WTC11 (cell line): Measurements from ENCODE around the gene MAGI2. TPM values are rescaled to one million over a fixed set of nuclear protein-coding genes. Genes with fewer than 3 reads are reported as not detected.

Experiments
- ATAC-seq: fragments of 200-7000 bp; cut with Tn5 transposase; 2 replicates; pipeline ENCODE4 v1.10.0; 2021; ENCODE audit warnings: mild to moderate bottlenecking, moderate library complexity
- CTCF ChIA-PET: fragments of 300-600 bp; sonication (Branson Sonifier 250); formaldehyde crosslinking; loops from one replicate; lab custom pipeline; 2021; ENCODE audit warnings: antibody characterized with exemption; lab: Charles Lee
- POLR2A ChIA-PET: fragments of 350-600 bp; sonication (Branson Sonifier 250); formaldehyde crosslinking; loops from one replicate; lab custom pipeline; 2021; ENCODE audit warnings: antibody characterized with exemption; lab: Charles Lee
- DNase-seq: peaks from one replicate; pipeline ENCODE4 v3.0.0; 2021; ENCODE audit warnings: low spot score
- H3K27ac Mint-ChIP-seq: 2 replicates; pipeline ENCODE4 v1.8.0; 2021; ENCODE audit warnings: mixed read lengths
- H3K27me3 Mint-ChIP-seq: 2 replicates; pipeline ENCODE4 v1.8.0; 2021; ENCODE audit warnings: low read depth, mild to moderate bottlenecking, moderate library complexity, mixed read lengths
- H3K36me3 Mint-ChIP-seq: 2 replicates; pipeline ENCODE4 v1.8.0; 2021; ENCODE audit warnings: mixed read lengths
- H3K4me1 Mint-ChIP-seq: 2 replicates; pipeline ENCODE4 v1.8.0; 2022; ENCODE audit warnings: mixed read lengths
- H3K4me3 Mint-ChIP-seq: 2 replicates; pipeline ENCODE4 v1.8.0; 2021; ENCODE audit warnings: mild to moderate bottlenecking, moderate library complexity, mixed read lengths
- H3K9me3 Mint-ChIP-seq: 2 replicates; pipeline ENCODE4 v1.8.0; 2021; ENCODE audit warnings: mixed read lengths
- ELF4 ChIP-seq: sonication (generic); formaldehyde crosslinking; IDR thresholded peaks from 2 replicates; pipeline ENCODE4 v1.8.1; 2022; ENCODE audit warnings: low read depth, mild to moderate bottlenecking, moderate library complexity, missing genetic modification reagents
- ERG ChIP-seq: fragments of 250-450 bp; sonication (Bioruptor Pico); IDR thresholded peaks from 2 replicates; pipeline ENCODE4 v1.8.0; 2021; ENCODE audit warnings: mild to moderate bottlenecking
- FOXP1 ChIP-seq: sonication (generic); formaldehyde crosslinking; IDR thresholded peaks from 2 replicates; pipeline ENCODE4 v1.8.0; 2022; ENCODE audit warnings: missing genetic modification reagents, mild to moderate bottlenecking, moderate library complexity, borderline replicate concordance
- FOXP4 ChIP-seq: sonication (generic); formaldehyde crosslinking; IDR thresholded peaks from 2 replicates; pipeline ENCODE4 v1.8.0; 2022; ENCODE audit warnings: mild to moderate bottlenecking, missing genetic modification reagents
- IRF2 ChIP-seq: sonication (generic); formaldehyde crosslinking; IDR thresholded peaks from 2 replicates; pipeline ENCODE4 v1.8.0; 2022; ENCODE audit warnings: low read depth, missing genetic modification reagents, borderline replicate concordance
- JAZF1 ChIP-seq: fragments of 250-450 bp; sonication (Bioruptor Pico); IDR thresholded peaks from 2 replicates; pipeline ENCODE4 v1.9.0; 2021; ENCODE audit warnings: moderate library complexity, mild to moderate bottlenecking, inconsistent platforms
- MLX ChIP-seq: sonication (generic); formaldehyde crosslinking; IDR thresholded peaks from 2 replicates; pipeline ENCODE4 v1.8.1; 2023; ENCODE audit warnings: mild to moderate bottlenecking, missing genetic modification reagents, moderate library complexity
- NR2C2 ChIP-seq: sonication (generic); formaldehyde crosslinking; IDR thresholded peaks from 2 replicates; pipeline ENCODE4 v1.8.0; 2022; ENCODE audit warnings: mild to moderate bottlenecking, missing genetic modification reagents
- NR3C1 ChIP-seq: sonication (generic); formaldehyde crosslinking; conservative IDR thresholded peaks from 2 replicates; pipeline ENCODE4 v1.8.1; 2023; ENCODE audit warnings: low read depth, mild to moderate bottlenecking, missing genetic modification reagents
- PREB ChIP-seq: sonication (generic); formaldehyde crosslinking; IDR thresholded peaks from 2 replicates; pipeline ENCODE4 v1.8.1; 2022; ENCODE audit warnings: mild to moderate bottlenecking, missing genetic modification reagents, moderate library complexity, borderline replicate concordance
- SMAD3 ChIP-seq: sonication (generic); formaldehyde crosslinking; IDR thresholded peaks from 2 replicates; pipeline ENCODE4 v1.8.0; 2022; ENCODE audit warnings: missing genetic modification reagents, mild to moderate bottlenecking, borderline replicate concordance
- SP1 ChIP-seq: sonication (generic); formaldehyde crosslinking; conservative IDR thresholded peaks from 2 replicates; pipeline ENCODE4 v1.8.1; 2022; ENCODE audit warnings: missing genetic modification reagents
- TEAD1 ChIP-seq: sonication (generic); formaldehyde crosslinking; IDR thresholded peaks from 2 replicates; pipeline ENCODE4 v1.8.0; 2022; ENCODE audit warnings: mild to moderate bottlenecking, missing genetic modification reagents
- ZBTB43 ChIP-seq: sonication (generic); formaldehyde crosslinking; IDR thresholded peaks from 2 replicates; pipeline ENCODE4 v1.8.1; 2023; ENCODE audit warnings: mild to moderate bottlenecking, missing genetic modification reagents
- ZNF219 ChIP-seq: sonication (generic); formaldehyde crosslinking; IDR thresholded peaks from 2 replicates; pipeline ENCODE4 v1.8.0; 2023; ENCODE audit warnings: missing genetic modification reagents, mild to moderate bottlenecking, borderline replicate concordance
- ZNF232 ChIP-seq: sonication (generic); formaldehyde crosslinking; IDR thresholded peaks from 2 replicates; pipeline ENCODE4 v1.8.0; 2022; ENCODE audit warnings: mild to moderate bottlenecking, missing genetic modification reagents
- ZNF396 ChIP-seq: fragments of 250-450 bp; sonication (Bioruptor Pico); IDR thresholded peaks from 2 replicates; pipeline ENCODE4 v1.8.0; 2021; ENCODE audit warnings: mild to moderate bottlenecking, moderate library complexity, borderline replicate concordance
- ZNF532 ChIP-seq: fragments of 250-450 bp; sonication (Bioruptor Pico); IDR thresholded peaks from 2 replicates; pipeline ENCODE4 v1.9.0; 2021; ENCODE audit warnings: mild to moderate bottlenecking, borderline replicate concordance
- total RNA-seq: library from RNA; stranded (reverse); gene quantifications from 3 replicates; pipeline ENCODE4 v1.2.3, GENCODE V29; 2021
- TF ChIP-seq, protein P1 (sequence below): sonication (generic); formaldehyde crosslinking; IDR thresholded peaks from 2 replicates; pipeline ENCODE4 v1.8.0; 2023; ENCODE audit warnings: missing genetic modification reagents
- TF ChIP-seq, protein P2 (sequence below): sonication (generic); formaldehyde crosslinking; IDR thresholded peaks from 2 replicates; pipeline ENCODE4 v1.8.1; 2023; ENCODE audit warnings: mild to moderate bottlenecking, missing genetic modification reagents, moderate library complexity

The MAGI2 gene
- total RNA-seq, 1 experiment from 2014 or later, result 26.6 TPM

- no peak for TF ChIP-seq ZNF232 (CRISPR knock-in tag)
- TF ChIP-seq, protein P1, sequence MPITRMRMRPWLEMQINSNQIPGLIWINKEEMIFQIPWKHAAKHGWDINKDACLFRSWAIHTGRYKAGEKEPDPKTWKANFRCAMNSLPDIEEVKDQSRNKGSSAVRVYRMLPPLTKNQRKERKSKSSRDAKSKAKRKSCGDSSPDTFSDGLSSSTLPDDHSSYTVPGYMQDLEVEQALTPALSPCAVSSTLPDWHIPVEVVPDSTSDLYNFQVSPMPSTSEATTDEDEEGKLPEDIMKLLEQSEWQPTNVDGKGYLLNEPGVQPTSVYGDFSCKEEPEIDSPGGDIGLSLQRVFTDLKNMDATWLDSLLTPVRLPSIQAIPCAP (CRISPR knock-in tag), result no peak
- no peak for TF ChIP-seq ZNF532 (CRISPR knock-in tag)
- no peak for TF ChIP-seq MLX (CRISPR knock-in tag)
- TF ChIP-seq TEAD1 (CRISPR knock-in tag), result no peak
- TF ChIP-seq SP1 (CRISPR knock-in tag), result no peak
- TF ChIP-seq JAZF1 (CRISPR knock-in tag), result no peak
- TF ChIP-seq ZNF219, result no peak
- no peak for TF ChIP-seq ERG (CRISPR knock-in tag)
- no peak for TF ChIP-seq ZBTB43
- no peak for TF ChIP-seq IRF2 (CRISPR knock-in tag)
- no peak for TF ChIP-seq ELF4 (CRISPR knock-in tag)
- no peak for TF ChIP-seq NR3C1 (CRISPR knock-in tag)
- TF ChIP-seq NR2C2 (CRISPR knock-in tag), result no peak
- TF ChIP-seq, protein P2, sequence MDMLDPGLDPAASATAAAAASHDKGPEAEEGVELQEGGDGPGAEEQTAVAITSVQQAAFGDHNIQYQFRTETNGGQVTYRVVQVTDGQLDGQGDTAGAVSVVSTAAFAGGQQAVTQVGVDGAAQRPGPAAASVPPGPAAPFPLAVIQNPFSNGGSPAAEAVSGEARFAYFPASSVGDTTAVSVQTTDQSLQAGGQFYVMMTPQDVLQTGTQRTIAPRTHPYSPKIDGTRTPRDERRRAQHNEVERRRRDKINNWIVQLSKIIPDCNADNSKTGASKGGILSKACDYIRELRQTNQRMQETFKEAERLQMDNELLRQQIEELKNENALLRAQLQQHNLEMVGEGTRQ (CRISPR knock-in tag), result no peak
- TF ChIP-seq SMAD3 (CRISPR knock-in tag), result no peak
- TF ChIP-seq FOXP4 (CRISPR knock-in tag), result no peak
- TF ChIP-seq ZNF396 (CRISPR knock-in tag), result no peak
- TF ChIP-seq FOXP1 (CRISPR knock-in tag), result no peak
- TF ChIP-seq PREB (CRISPR knock-in tag), result no peak
- ChIA-PET POLR2A (no interaction called here), CTCF (no interaction called here)
- ATAC-seq (no peak), DNase-seq (no peak)
- peaks cover 13% of the 10 kb centered on the region for H3K9me3 Mint-ChIP-seq
- H3K4me3 Mint-ChIP-seq, result no peak overlapping the region
- peaks cover 7% of the 10 kb centered on the region for H3K4me1 Mint-ChIP-seq
- no peaks in the 10 kb centered on the region for H3K27me3 Mint-ChIP-seq
- peaks cover 12% of the 10 kb centered on the region for H3K36me3 Mint-ChIP-seq
- H3K27ac Mint-ChIP-seq, result no peak overlapping the region
Measured at GRCh38 chr7:78703391-78703790, 750.1 kb downstream of the MAGI2 start.
